Activated CD4-positive, alpha-beta memory T cell treated with anti-CD3 and anti-CD28 coated beads, Interleukin-2, amount 10 ng/mL, durations not matched to agents 7 days and 5 days (primary cell): ENCODE data around the gene TRIM9. TPM values are rescaled to one million over a fixed set of nuclear protein-coding genes. Genes with fewer than 3 reads are reported as not detected.
"Not testable (repeated sequence)": the region's sequence is repeated elsewhere in the genome, so short reads cannot be mapped to it uniquely, and the experiment has no call there.

Source experiments
- CTCF ChIA-PET: fragments of 350-600 bp; sonication (Branson Sonifier 250); formaldehyde crosslinking; loops from one replicate; lab custom pipeline; 2021; ENCODE audit warnings: antibody characterized with exemption, inconsistent platforms; lab: Charles Lee
- POLR2A ChIA-PET: fragments of 350-600 bp; sonication (Branson Sonifier 250); formaldehyde crosslinking; loops from one replicate; lab custom pipeline; 2021; ENCODE audit warnings: antibody characterized with exemption; lab: Charles Lee
- DNase-seq: peaks from one replicate; pipeline ENCODE4 v3.0.0-alpha.2; 2020
- H3K27ac Mint-ChIP-seq: one replicate; pipeline ENCODE4 v1.8.0; 2021; ENCODE audit warnings: mild to moderate bottlenecking, mixed read lengths
- H3K27me3 Mint-ChIP-seq: one replicate; pipeline ENCODE4 v1.8.0; 2021; ENCODE audit warnings: mixed read lengths
- H3K36me3 Mint-ChIP-seq: one replicate; pipeline ENCODE4 v1.8.0; 2021; ENCODE audit warnings: low read depth, mixed read lengths
- H3K4me1 Mint-ChIP-seq: one replicate; pipeline ENCODE4 v1.8.0; 2021; ENCODE audit warnings: mixed read lengths
- H3K4me3 Mint-ChIP-seq: one replicate; pipeline ENCODE4 v1.8.0; 2021; ENCODE audit warnings: mild to moderate bottlenecking, mixed read lengths
- H3K9me3 Mint-ChIP-seq: one replicate; pipeline ENCODE4 v1.8.0; 2021; ENCODE audit warnings: mixed read lengths
- total RNA-seq, 2 experiments: library from RNA; stranded (reverse); gene quantifications; one replicate each; pipeline ENCODE4 v1.2.3, GENCODE V29; 2021

Gene TRIM9
- total RNA-seq, 2 experiments from 2014 or later = 0.20 to 0.23 TPM

GRCh38 chr14:50974118-50974517 lies 120.8 kb downstream of the TRIM9 start:
- Mint-ChIP-seq H3K27me3 (peaks cover 5% of the 10 kb centered on the region), H3K4me3 (no peak overlapping the region), H3K9me3 (no peaks in the 10 kb centered on the region), H3K27ac (no peak overlapping the region), H3K4me1 (no peaks in the 10 kb centered on the region), H3K36me3 (no peaks in the 10 kb centered on the region)
- DNase-seq = no peak
- POLR2A ChIA-PET = no interaction called here
- CTCF ChIA-PET = interaction anchor here (0.7 kb wide), 1 partner anchor 96 kb away, joined by 3 read pairs; no protein-coding TSS in a partner anchor

- Mint-ChIP-seq H3K27me3 (peaks cover 2% of the 10 kb centered on the region), H3K4me1 (no peaks in the 10 kb centered on the region), H3K9me3 (no peaks in the 10 kb centered on the region), H3K36me3 (no peaks in the 10 kb centered on the region), H3K27ac (no peak overlapping the region), H3K4me3 (no peak overlapping the region)
- CTCF ChIA-PET = no interaction called here
- no peak for DNase-seq
- POLR2A ChIA-PET = no interaction called here
Observed at GRCh38 chr14:50972734-50973133, 122.2 kb downstream of the TRIM9 start.

GRCh38 chr14:50970886-50971781 lies 123.8 kb downstream of the TRIM9 start:
- CTCF ChIA-PET = no interaction called here
- no peaks in the 10 kb centered on the region for H3K9me3 Mint-ChIP-seq
- POLR2A ChIA-PET = no interaction called here
- no peak overlapping the region for H3K27ac Mint-ChIP-seq
- peaks cover 2% of the 10 kb centered on the region for H3K27me3 Mint-ChIP-seq
- H3K4me1 Mint-ChIP-seq = no peaks in the 10 kb centered on the region
- DNase-seq = no peak
- no peaks in the 10 kb centered on the region for H3K36me3 Mint-ChIP-seq
- no peak overlapping the region for H3K4me3 Mint-ChIP-seq

- H3K4me3 Mint-ChIP-seq = no peak overlapping the region
Observed at GRCh38 chr14:50967790-50968189, 127.1 kb downstream of the TRIM9 start.

GRCh38 chr14:50967103-50967502 lies 127.8 kb downstream of the TRIM9 start:
- no peak for DNase-seq
- ChIA-PET CTCF (no interaction called here), POLR2A (no interaction called here)
- Mint-ChIP-seq H3K27ac (no peak overlapping the region), H3K36me3 (no peaks in the 10 kb centered on the region), H3K27me3 (peaks cover 6% of the 10 kb centered on the region), H3K4me1 (no peaks in the 10 kb centered on the region), H3K9me3 (no peaks in the 10 kb centered on the region), H3K4me3 (no peak overlapping the region)

More at GRCh38 chr14:50967790-50968189, 127.1 kb downstream of the TRIM9 start:
- Mint-ChIP-seq H3K9me3 (no peaks in the 10 kb centered on the region), H3K27me3 (peaks cover 6% of the 10 kb centered on the region), H3K27ac (no peak overlapping the region), H3K36me3 (no peaks in the 10 kb centered on the region), H3K4me1 (no peaks in the 10 kb centered on the region)
- ChIA-PET POLR2A (no interaction called here), CTCF (no interaction called here)
- DNase-seq = no peak

- H3K9me3 Mint-ChIP-seq = no peaks in the 10 kb centered on the region
- DNase-seq = no peak
- H3K4me1 Mint-ChIP-seq = no peaks in the 10 kb centered on the region
- ChIA-PET CTCF (interaction anchor here (0.7 kb wide), 1 partner anchor 9 kb away, joined by 3 read pairs; no protein-coding TSS in a partner anchor), POLR2A (no interaction called here)
- no peak overlapping the region for H3K4me3 Mint-ChIP-seq
- H3K27me3 Mint-ChIP-seq = peaks cover 6% of the 10 kb centered on the region
- no peak overlapping the region for H3K27ac Mint-ChIP-seq
- H3K36me3 Mint-ChIP-seq = no peaks in the 10 kb centered on the region
Observed at GRCh38 chr14:50964683-50965390, 130.1 kb downstream of the TRIM9 start.

- DNase-seq = no peak
- POLR2A ChIA-PET = no interaction called here
- Mint-ChIP-seq H3K9me3 (no peaks in the 10 kb centered on the region), H3K4me3 (no peak overlapping the region), H3K27ac (no peak overlapping the region), H3K27me3 (peaks cover 6% of the 10 kb centered on the region), H3K36me3 (no peaks in the 10 kb centered on the region), H3K4me1 (no peaks in the 10 kb centered on the region)
- CTCF ChIA-PET = no interaction called here
Observed at GRCh38 chr14:50963919-50964318, 131.0 kb downstream of the TRIM9 start.

GRCh38 chr14:50961605-50962221 lies 133.2 kb downstream of the TRIM9 start:
- DNase-seq = no peak
- Mint-ChIP-seq H3K27me3 (peaks cover 6% of the 10 kb centered on the region), H3K4me1 (no peaks in the 10 kb centered on the region), H3K36me3 (no peaks in the 10 kb centered on the region), H3K9me3 (no peaks in the 10 kb centered on the region), H3K27ac (no peak overlapping the region), H3K4me3 (no peak overlapping the region)
- POLR2A ChIA-PET = no interaction called here
- CTCF ChIA-PET = no interaction called here

- Mint-ChIP-seq H3K27me3 (peaks cover 2% of the 10 kb centered on the region), H3K9me3 (no peaks in the 10 kb centered on the region), H3K27ac (no peak overlapping the region), H3K36me3 (no peaks in the 10 kb centered on the region), H3K4me3 (no peak overlapping the region), H3K4me1 (peaks cover 6% of the 10 kb centered on the region)
- POLR2A ChIA-PET = no interaction called here
- CTCF ChIA-PET = no interaction called here
- DNase-seq = no peak
Observed at GRCh38 chr14:50957296-50957695, 137.6 kb downstream of the TRIM9 start.

GRCh38 chr14:50956421-50956820 lies 138.5 kb downstream of the TRIM9 start:
- POLR2A ChIA-PET, CTCF ChIA-PET, H3K36me3 Mint-ChIP-seq, H3K4me3 Mint-ChIP-seq, H3K4me1 Mint-ChIP-seq, H3K9me3 Mint-ChIP-seq, DNase-seq, H3K27me3 Mint-ChIP-seq, H3K27ac Mint-ChIP-seq: not testable (repeated sequence)

GRCh38 chr14:50955373-50956043 lies 139.4 kb downstream of the TRIM9 start:
- Mint-ChIP-seq H3K27ac (no peak overlapping the region), H3K27me3 (no peaks in the 10 kb centered on the region)

GRCh38 chr14:50954811-50955372 lies 140.0 kb downstream of the TRIM9 start:
- DNase-seq = no peak
- H3K9me3 Mint-ChIP-seq = no peaks in the 10 kb centered on the region
- no peaks in the 10 kb centered on the region for H3K27me3 Mint-ChIP-seq
- POLR2A ChIA-PET = no interaction called here
- no peaks in the 10 kb centered on the region for H3K36me3 Mint-ChIP-seq
- CTCF ChIA-PET = interaction anchor here (0.6 to 0.7 kb wide), 2 partner anchors 10 to 192 kb away, joined by 3 read pairs; no protein-coding TSS in a partner anchor
- no peak overlapping the region for H3K27ac Mint-ChIP-seq
- H3K4me3 Mint-ChIP-seq = no peak overlapping the region
- H3K4me1 Mint-ChIP-seq = peaks cover 6% of the 10 kb centered on the region

More at GRCh38 chr14:50955373-50956043, 139.4 kb downstream of the TRIM9 start:
- ChIA-PET CTCF (interaction anchor here (0.6 to 0.7 kb wide), 2 partner anchors 9 to 192 kb away, joined by 3 read pairs; no protein-coding TSS in a partner anchor), POLR2A (no interaction called here)
- Mint-ChIP-seq H3K4me3 (no peak overlapping the region), H3K4me1 (peaks cover 6% of the 10 kb centered on the region), H3K9me3 (no peaks in the 10 kb centered on the region), H3K36me3 (no peaks in the 10 kb centered on the region)
- DNase-seq = no peak
